Trophoblast cell (in vitro differentiated cells and primary cell): ENCODE data around the gene BSND.
A peak's percentile ranks its signal among the peaks of the same experiment; 100 is the strongest.

Experiments
- DNase-seq, 2 donors: peaks; one replicate each; pipeline ENCODE4 v3.0.0-alpha.2; 2016
- H2AFZ ChIP-seq: 2 replicates; pipeline ENCODE4 v1.6.1; 2013; ENCODE audit warnings: low read length, moderate library complexity, mild to moderate bottlenecking; ENCODE audit not compliant: insufficient read depth, poor library complexity
- H2AK5ac ChIP-seq: 2 replicates; pipeline ENCODE4 v1.6.1; 2013; ENCODE audit warnings: mild to moderate bottlenecking, low read length
- H2BK120ac ChIP-seq: 2 replicates; pipeline ENCODE4 v1.6.1; 2013; ENCODE audit warnings: low read length, mild to moderate bottlenecking, moderate library complexity; ENCODE audit not compliant: insufficient read depth, poor library complexity
- H2BK12ac ChIP-seq: 2 replicates; pipeline ENCODE4 v1.6.1; 2013; ENCODE audit warnings: mild to moderate bottlenecking, low read length, moderate library complexity
- H2BK5ac ChIP-seq: 2 replicates; pipeline ENCODE4 v1.6.1; 2013; ENCODE audit warnings: low read length, low read depth, moderate library complexity, mild to moderate bottlenecking; ENCODE audit not compliant: poor library complexity
- H3K14ac ChIP-seq: 2 replicates; pipeline ENCODE4 v1.6.1; 2013; ENCODE audit warnings: mild to moderate bottlenecking, low read length
- H3K18ac ChIP-seq: 2 replicates; pipeline ENCODE4 v1.6.1; 2013; ENCODE audit warnings: mild to moderate bottlenecking, low read length
- H3K23ac ChIP-seq: 2 replicates; pipeline ENCODE4 v1.6.1; 2013; ENCODE audit warnings: low read length
- H3K27ac ChIP-seq: 2 replicates; pipeline ENCODE4 v1.5.1; 2013; ENCODE audit warnings: low read depth, mild to moderate bottlenecking, inconsistent platforms, low read length, moderate library complexity
- H3K27me3 ChIP-seq: 2 replicates; pipeline ENCODE4 v1.6.1; 2013; ENCODE audit warnings: inconsistent platforms, mild to moderate bottlenecking, low read length, moderate library complexity; ENCODE audit not compliant: insufficient read depth
- H3K36me3 ChIP-seq, 2 experiments: 1 replicate in 1 of 2; 2 replicates in 1 of 2; pipeline ENCODE4 v1.6.1; 2013; ENCODE audit warnings: low read length in 2 of 2, mild to moderate bottlenecking in 2 of 2, moderate library complexity in 1 of 2; ENCODE audit not compliant: insufficient read depth in 2 of 2, control insufficient read depth in 1 of 2
- H3K4ac ChIP-seq: 2 replicates; pipeline ENCODE4 v1.6.1; 2013; ENCODE audit warnings: low read depth, mild to moderate bottlenecking, low read length, moderate library complexity
- H3K4me1 ChIP-seq, 2 experiments: 1 replicate in 1 of 2; 2 replicates in 1 of 2; pipeline ENCODE4 v1.6.1; 2013; ENCODE audit warnings: low read length in 2 of 2, mild to moderate bottlenecking in 2 of 2, moderate library complexity in 1 of 2; ENCODE audit not compliant: insufficient read depth in 2 of 2, control insufficient read depth in 1 of 2
- H3K4me2 ChIP-seq: 2 replicates; pipeline ENCODE4 v1.6.1; 2013; ENCODE audit warnings: inconsistent platforms, mild to moderate bottlenecking, low read length, moderate library complexity
- H3K4me3 ChIP-seq: 2 replicates; pipeline ENCODE4 v1.5.1; 2013; ENCODE audit warnings: mild to moderate bottlenecking, low read depth, low read length, inconsistent platforms
- H3K79me1 ChIP-seq: one replicate; pipeline ENCODE4 v1.6.1; 2013; ENCODE audit warnings: low read length
- H3K79me2 ChIP-seq: 2 replicates; pipeline ENCODE4 v1.6.1; 2013; ENCODE audit warnings: low read length, mild to moderate bottlenecking; ENCODE audit not compliant: control insufficient read depth, insufficient read depth, poor library complexity
- H3K9ac ChIP-seq: 2 replicates; pipeline ENCODE4 v1.6.1; 2013; ENCODE audit warnings: mild to moderate bottlenecking, low read length
- H3K9me3 ChIP-seq: 2 replicates; pipeline ENCODE4 v1.6.1; 2013; ENCODE audit warnings: low read depth, mild to moderate bottlenecking, control low read depth, inconsistent platforms, low read length; ENCODE audit not compliant: insufficient read depth
- H4K12ac ChIP-seq: 2 replicates; pipeline ENCODE4 v1.6.1; 2013; ENCODE audit warnings: low read depth, mild to moderate bottlenecking, low read length, moderate library complexity
- H4K8ac ChIP-seq: 2 replicates; pipeline ENCODE4 v1.6.1; 2013; ENCODE audit warnings: low read depth, mild to moderate bottlenecking, low read length, moderate library complexity
- H4K91ac ChIP-seq: one replicate; pipeline ENCODE4 v1.6.1; 2013; ENCODE audit warnings: low read depth, mild to moderate bottlenecking, low read length, moderate library complexity
- WGBS: extraction: QIAGEN DNeasy Blood & Tissue Kit; methylation state at CpG from one replicate; pipeline ENCODE4 v1.1.7; 2013; ENCODE audit warnings: missing lambda C conversion rate; ENCODE audit not compliant: insufficient read length, insufficient coverage; ENCODE audit errors: extremely low coverage; 5-methylcytosine and 5-hydroxymethylcytosine counted together

BSND gene

GRCh38 chr1:55038552-55038838 lies 39.8 kb downstream of the BSND start:
- Histone ChIP-seq H3K9ac (no peak overlapping the region), H4K12ac (no peak overlapping the region), H2BK12ac (no peak overlapping the region), H3K79me2 (no peaks in the 10 kb centered on the region), H3K4me3 (no peak overlapping the region), H3K4me1 (peaks cover 7 to 9% of the 10 kb centered on the region in 2 experiments), H3K36me3 (no peaks in the 10 kb centered on the region), H3K14ac (no peak overlapping the region), H2AK5ac (no peak overlapping the region), H3K79me1 (no peaks in the 10 kb centered on the region), H4K8ac (no peak overlapping the region), H2BK5ac (no peak overlapping the region), H2BK120ac (no peak overlapping the region), H3K4ac (no peak overlapping the region), H3K4me2 (no peak overlapping the region), H4K91ac (no peak overlapping the region), H3K9me3 (peaks cover 4% of the 10 kb centered on the region), H3K27ac (no peak overlapping the region), H2AFZ (no peak overlapping the region), H3K23ac (no peak overlapping the region), H3K18ac (no peak overlapping the region), H3K27me3 (peaks cover 40% of the 10 kb centered on the region)
- no CpG with 5 or more reads among the region's 3 CpGs for WGBS
- DNase-seq, result no peak

GRCh38 chr1:55038974-55039341 lies 40.2 kb downstream of the BSND start:
- H3K9ac ChIP-seq, result no peak overlapping the region
- no peak overlapping the region for H3K27ac ChIP-seq
- WGBS, result no CpG with 5 or more reads among the region's 9 CpGs
- no peaks in the 10 kb centered on the region for H3K79me2 ChIP-seq
- no peak overlapping the region for H2AFZ ChIP-seq
- no peak overlapping the region for H3K4ac ChIP-seq
- DNase-seq, result no peak
- H3K79me1 ChIP-seq, result no peaks in the 10 kb centered on the region
- no peak overlapping the region for H3K18ac ChIP-seq
- H2AK5ac ChIP-seq, result no peak overlapping the region
- H4K8ac ChIP-seq, result no peak overlapping the region
- peaks cover 4% of the 10 kb centered on the region for H3K9me3 ChIP-seq
- H3K4me2 ChIP-seq, result peak overlapping the region; percentile 66
- H3K4me3 ChIP-seq, result no peak overlapping the region
- H4K12ac ChIP-seq, result no peak overlapping the region
- H3K36me3 ChIP-seq, result no peaks in the 10 kb centered on the region
- H2BK5ac ChIP-seq, result no peak overlapping the region
- peaks cover 7 to 9% of the 10 kb centered on the region in 2 experiments for H3K4me1 ChIP-seq
- H3K14ac ChIP-seq, result no peak overlapping the region
- H4K91ac ChIP-seq, result no peak overlapping the region
- no peak overlapping the region for H2BK120ac ChIP-seq
- no peak overlapping the region for H3K23ac ChIP-seq
- no peak overlapping the region for H2BK12ac ChIP-seq
- peaks cover 40% of the 10 kb centered on the region for H3K27me3 ChIP-seq

- WGBS, result no CpG with 5 or more reads among the region's 67 CpGs
- no peak within 1 kb of the TSS for H3K18ac ChIP-seq
These were observed 40.8 kb downstream of the BSND start, which contains the start of gene PCSK9 for GRCh38 chr1:55039342-55040082. Gene PCSK9, plus strand, starts transcription at chr1:55039548. Its CDS starts 290 bp downstream, at chr1:55039838.

GRCh38 chr1:55040083-55040932 lies 41.6 kb downstream of the BSND start:
- H2AFZ ChIP-seq, result no peak overlapping the region
- no peak for DNase-seq
- no peak overlapping the region for H2BK5ac ChIP-seq
- H4K12ac ChIP-seq, result no peak overlapping the region
- H2BK120ac ChIP-seq, result no peak overlapping the region
- no peak overlapping the region for H2BK12ac ChIP-seq
- no peak overlapping the region for H3K27ac ChIP-seq
- H3K27me3 ChIP-seq, result peaks cover 40% of the 10 kb centered on the region
- H3K4me3 ChIP-seq, result peak overlapping the region; percentile 62
- H3K14ac ChIP-seq, result no peak overlapping the region
- H3K4me2 ChIP-seq, result peak overlapping the region; percentile 66
- H4K8ac ChIP-seq, result no peak overlapping the region
- H3K79me1 ChIP-seq, result no peaks in the 10 kb centered on the region
- H3K18ac ChIP-seq, result no peak overlapping the region
- no peak overlapping the region for H2AK5ac ChIP-seq
- WGBS, result no CpG with 5 or more reads among the region's 49 CpGs
- peaks cover 7 to 9% of the 10 kb centered on the region in 2 experiments for H3K4me1 ChIP-seq
- no peak overlapping the region for H3K9ac ChIP-seq
- H3K36me3 ChIP-seq, result no peaks in the 10 kb centered on the region
- H3K23ac ChIP-seq, result no peak overlapping the region
- H3K4ac ChIP-seq, result no peak overlapping the region
- H4K91ac ChIP-seq, result no peak overlapping the region
- H3K9me3 ChIP-seq, result peaks cover 4% of the 10 kb centered on the region
- H3K79me2 ChIP-seq, result no peaks in the 10 kb centered on the region

More at GRCh38 chr1:55039342-55040082, 40.8 kb downstream of the BSND start, which contains the start of gene PCSK9:
- DNase-seq, result no peak
- Histone ChIP-seq H3K79me2 (no peaks in the 10 kb centered on the region), H2BK5ac (no peak within 1 kb of the TSS), H4K8ac (no peak within 1 kb of the TSS), H2BK12ac (no peak within 1 kb of the TSS), H3K36me3 (no peaks in the 10 kb centered on the region), H4K12ac (no peak within 1 kb of the TSS), H3K9ac (no peak within 1 kb of the TSS), H3K79me1 (no peaks in the 10 kb centered on the region), H3K9me3 (peaks cover 4% of the 10 kb centered on the region), H3K27me3 (peaks cover 40% of the 10 kb centered on the region), H3K4ac (no peak within 1 kb of the TSS), H3K4me2 (peak within 1 kb of the TSS; percentile 66), H3K27ac (no peak within 1 kb of the TSS), H4K91ac (no peak within 1 kb of the TSS), H2AFZ (no peak within 1 kb of the TSS), H3K4me3 (peak within 1 kb of the TSS; percentile 62), H3K23ac (no peak within 1 kb of the TSS), H2BK120ac (no peak within 1 kb of the TSS), H3K4me1 (peaks cover 7 to 9% of the 10 kb centered on the region in 2 experiments), H2AK5ac (no peak within 1 kb of the TSS), H3K14ac (no peak within 1 kb of the TSS)
